Right lobe of liver (tissue), 6 donors: ENCODE measurements around the gene UQCRH. TPM values are rescaled to one million over a fixed set of nuclear protein-coding genes. Genes with fewer than 3 reads are reported as not detected.

ENCODE experiments used
- ATAC-seq, 4 donors: fragments of 200-7000 bp; cut with Tn5 transposase; one replicate each; pipeline ENCODE4 v1.9.1; 2020; ENCODE audit warnings: mild to moderate bottlenecking in 4 of 4, moderate library complexity in 4 of 4
- DNase-seq, 3 donors: peaks; one replicate each; pipeline ENCODE4 v3.0.0-alpha.2; 2020
- H3K27ac ChIP-seq, 3 donors: fragments of 200-600 bp; one replicate each; pipeline ENCODE4 v1.8.0; 2022
- H3K27me3 ChIP-seq, 2 donors: fragments of 200-600 bp; one replicate each; pipeline ENCODE4 v1.8.0; 2022
- H3K36me3 ChIP-seq, 4 donors: fragments of 200-600 bp; sonication (generic) in 1 of 4; one replicate each; pipeline versions ENCODE4 v1.5.1 to v1.8.0; 2017 to 2022; ENCODE audit warnings: control low read depth in 1 of 4
- H3K4me1 ChIP-seq, 4 donors: fragments of 200-600 bp; sonication (generic) in 1 of 4; one replicate each; pipeline versions ENCODE4 v1.5.1 to v1.8.0; 2017 to 2022; ENCODE audit warnings: control low read depth in 1 of 4
- H3K4me3 ChIP-seq, 3 donors: fragments of 200-600 bp; one replicate each; pipeline ENCODE4 v1.8.0; 2022
- H3K9me3 ChIP-seq, 4 donors: fragments of 200-600 bp; sonication (generic) in 1 of 4; one replicate each; pipeline versions ENCODE4 v1.5.1 to v1.8.0; 2017 to 2022; ENCODE audit warnings: control low read depth in 1 of 4
- POLR2A ChIP-seq: fragments of 450-650 bp; IDR thresholded peaks from one replicate; pipeline ENCODE4 v1.6.1; 2017; ENCODE audit warnings: antibody characterized with exemption, mild to moderate bottlenecking
- WGBS: methylation state at CpG from one replicate; pipeline ENCODE4 v1.1.6; 2018; ENCODE audit warnings: low coverage, low lambda C conversion rate; ENCODE audit not compliant: insufficient coverage; ENCODE audit errors: missing lambda C conversion rate; 5-methylcytosine and 5-hydroxymethylcytosine counted together
- intact Hi-C, 2 donors: fragments of 100-400 bp; cut with DNase I; formaldehyde crosslinking; loops; one replicate each; pipeline versions ENCODE4 v1.11.2 to v1.14.1; 2022
- total RNA-seq, 6 experiments: library from RNA; depleted of rRNA in 2 of 6; stranded (reverse); fragments of >200 nt in 2 of 6; fragmentation: NEBNext Ultra II Directional in 3 of 6; extraction: Animal tissue kit (Norgen Biotek cat#: 25700) in 3 of 6; gene quantifications; one replicate each; pipeline versions ENCODE4 v1.1.0 to v1.2.4, GENCODE V29; 2016 to 2023
- TF ChIP-seq, protein P1 (sequence below), 4 donors: fragments of 200-600 bp in 3 of 4; fragments of 450-650 bp in 1 of 4; IDR thresholded peaks; one replicate each; pipeline versions ENCODE4 v1.5.1 to v1.8.0; 2016 to 2022; ENCODE audit warnings: antibody characterized with exemption in 4 of 4, mild to moderate bottlenecking in 2 of 4
- donor health status: DM: no; HTN: yes; CAD: no.
- donor health status: DM: no; HTN: no; CAD: no.
- donor health status: DM: no; HTN: no; CAD: no.
- donor health status: DM: no; HTN: yes; CAD: no.
- donor health status: DM: no; HTN: yes; CAD: no.

Gene UQCRH
- total RNA-seq, 6 experiments from 2014 or later: 71.6 to 244 (median 90.4) TPM

DNA sequence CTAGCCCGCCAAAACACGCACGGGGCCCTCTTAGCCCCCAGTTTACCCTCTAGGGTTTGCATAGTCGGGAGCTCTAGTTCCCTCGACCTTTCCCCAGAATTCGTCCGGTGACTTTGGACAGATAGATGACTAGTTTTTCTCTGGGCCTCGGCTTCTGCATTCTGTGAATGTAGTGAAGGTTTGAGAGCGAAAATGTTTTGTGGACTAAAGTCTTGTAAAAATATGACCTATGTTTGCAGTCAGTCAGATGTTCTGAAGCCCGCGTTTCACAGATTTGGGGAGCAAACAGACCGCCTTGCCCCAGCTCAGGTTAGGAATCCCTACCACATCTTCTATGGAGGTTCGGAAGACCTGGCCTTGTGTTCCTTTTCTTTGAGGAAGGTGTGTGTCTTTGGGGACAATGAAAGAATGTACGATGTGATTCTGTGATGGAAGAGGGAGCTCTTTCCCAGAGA is 401 bp downstream of the UQCRH start:
- ATAC-seq (no peak), DNase-seq (no peak)
- H3K4me1 ChIP-seq: peaks cover 0 to 23% (median 8%) of the 10 kb centered on the region in 4 donors
- WGBS: 2% methylated on average over 11 of the region's 14 CpGs
- no peaks in the 10 kb centered on the region for H3K9me3 ChIP-seq
- TF ChIP-seq, protein P1, sequence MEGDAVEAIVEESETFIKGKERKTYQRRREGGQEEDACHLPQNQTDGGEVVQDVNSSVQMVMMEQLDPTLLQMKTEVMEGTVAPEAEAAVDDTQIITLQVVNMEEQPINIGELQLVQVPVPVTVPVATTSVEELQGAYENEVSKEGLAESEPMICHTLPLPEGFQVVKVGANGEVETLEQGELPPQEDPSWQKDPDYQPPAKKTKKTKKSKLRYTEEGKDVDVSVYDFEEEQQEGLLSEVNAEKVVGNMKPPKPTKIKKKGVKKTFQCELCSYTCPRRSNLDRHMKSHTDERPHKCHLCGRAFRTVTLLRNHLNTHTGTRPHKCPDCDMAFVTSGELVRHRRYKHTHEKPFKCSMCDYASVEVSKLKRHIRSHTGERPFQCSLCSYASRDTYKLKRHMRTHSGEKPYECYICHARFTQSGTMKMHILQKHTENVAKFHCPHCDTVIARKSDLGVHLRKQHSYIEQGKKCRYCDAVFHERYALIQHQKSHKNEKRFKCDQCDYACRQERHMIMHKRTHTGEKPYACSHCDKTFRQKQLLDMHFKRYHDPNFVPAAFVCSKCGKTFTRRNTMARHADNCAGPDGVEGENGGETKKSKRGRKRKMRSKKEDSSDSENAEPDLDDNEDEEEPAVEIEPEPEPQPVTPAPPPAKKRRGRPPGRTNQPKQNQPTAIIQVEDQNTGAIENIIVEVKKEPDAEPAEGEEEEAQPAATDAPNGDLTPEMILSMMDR (IDR thresholded peaks at IDR 0.05): no peak
- no peak for TF ChIP-seq POLR2A
- H3K4me3 ChIP-seq: peak overlapping the region; percentile 83 to 96 (median 86)
- no peaks in the 10 kb centered on the region for H3K36me3 ChIP-seq
- peak overlapping the region; percentile 88 to 97 (median 91) for H3K27ac ChIP-seq
- intact Hi-C loops: no loop called here
- no peaks in the 10 kb centered on the region for H3K27me3 ChIP-seq

DNA sequence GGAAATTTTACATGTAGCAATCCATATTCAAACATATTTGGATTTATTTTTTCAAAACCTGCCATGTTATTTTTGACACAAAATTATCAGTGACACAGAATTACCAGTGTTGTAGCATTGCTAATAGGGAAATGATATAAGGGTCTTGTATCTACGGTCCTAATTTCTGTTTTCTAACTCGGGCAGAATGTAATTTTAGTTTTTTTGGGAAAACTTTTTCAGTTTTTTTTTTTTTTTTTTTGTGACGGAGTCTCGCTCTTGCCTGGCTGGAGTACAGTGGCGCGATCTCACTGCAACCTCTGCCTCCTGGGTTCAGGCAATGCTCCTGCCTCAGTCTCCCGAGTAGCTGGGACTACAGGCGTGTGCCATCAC is 2.6 kb downstream of the UQCRH start:
- Histone ChIP-seq H3K4me1 (peaks cover 0 to 15% (median 5%) of the 10 kb centered on the region in 4 donors), H3K27ac (no peak overlapping the region), H3K27me3 (no peaks in the 10 kb centered on the region), H3K4me3 (no peak overlapping the region), H3K9me3 (no peaks in the 10 kb centered on the region), H3K36me3 (peaks cover 0 to 14% (median 6%) of the 10 kb centered on the region in 4 donors)
- ATAC-seq: no peak
- WGBS: 89% methylated on average over 4 of the region's 8 CpGs
- intact Hi-C loops: no loop called here
- DNase-seq: no peak
- no peak for TF ChIP-seq POLR2A
- TF ChIP-seq, protein P1 (IDR thresholded peaks at IDR 0.05): no peak

DNA sequence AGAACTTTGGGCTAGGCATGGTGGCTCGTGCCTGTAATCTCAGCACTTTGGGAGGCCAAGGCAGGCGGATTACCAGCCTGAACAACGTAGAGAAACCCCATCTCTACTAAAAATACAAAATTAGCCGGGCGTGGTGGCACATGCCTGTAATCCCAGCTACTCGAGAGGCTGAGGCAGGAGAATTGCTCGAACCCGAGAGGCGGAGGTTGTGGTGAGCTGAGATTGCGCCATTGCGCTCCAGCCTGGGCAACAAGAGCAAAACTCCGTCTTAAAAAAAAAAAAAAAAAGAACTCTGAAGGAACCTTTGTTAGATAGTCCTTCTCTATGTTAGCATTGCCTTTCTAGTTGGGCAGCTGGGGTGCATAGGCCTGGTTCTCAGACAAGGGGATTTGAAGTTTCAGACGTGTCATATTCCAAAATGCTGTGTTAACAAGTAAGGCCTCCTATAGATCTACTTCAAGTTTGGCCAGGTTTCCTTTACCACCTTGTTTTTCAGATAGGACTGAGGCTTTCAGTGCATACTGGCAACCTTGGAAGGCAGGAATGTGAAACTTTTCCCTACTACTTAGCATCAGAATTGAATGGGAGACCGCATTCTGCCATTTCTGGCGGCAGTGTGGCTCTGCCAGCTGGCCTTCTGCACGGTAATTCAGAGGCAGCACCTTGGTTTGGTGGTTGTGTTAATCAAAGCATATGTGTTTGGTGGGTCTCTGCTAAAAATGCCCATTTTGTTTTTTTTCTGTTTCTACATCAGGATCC is 6.1 kb downstream of the UQCRH start:
- intact Hi-C loops: no loop called here

DNA sequence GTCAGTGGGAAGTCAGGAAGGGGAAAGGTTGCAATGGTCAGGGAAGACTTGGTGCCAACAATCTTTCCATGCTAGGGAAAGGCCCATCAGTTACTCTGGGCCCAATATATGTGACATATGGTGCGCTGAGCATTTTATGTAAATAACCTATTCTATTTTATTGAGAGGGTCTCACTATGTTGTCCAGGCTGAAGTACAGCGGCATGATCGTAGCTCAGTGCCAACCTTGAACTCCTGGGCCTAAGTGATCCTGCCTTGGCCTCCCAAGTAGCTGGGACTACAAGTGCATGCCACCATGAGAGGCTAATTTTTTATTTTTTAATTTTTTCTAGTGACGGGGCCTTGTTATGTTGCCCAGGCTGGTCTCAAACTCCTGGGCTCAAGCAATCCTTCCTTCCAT is 6.8 kb downstream of the UQCRH start:
- intact Hi-C loops: no loop called here
- Histone ChIP-seq H3K36me3 (peaks cover 0 to 50% (median 27%) of the 10 kb centered on the region in 4 donors), H3K9me3 (no peaks in the 10 kb centered on the region), H3K4me1 (peaks cover 0 to 7% (median 0%) of the 10 kb centered on the region in 4 donors), H3K27ac (no peak overlapping the region), H3K4me3 (no peak overlapping the region), H3K27me3 (no peaks in the 10 kb centered on the region)
- WGBS: 88% methylated on average over 3 of the region's 4 CpGs
- DNase-seq (no peak), ATAC-seq (no peak)
- TF ChIP-seq, protein P1 (IDR thresholded peaks at IDR 0.05): no peak
- no peak for TF ChIP-seq POLR2A

More for the DNA sequence above, 6.1 kb downstream of the UQCRH start:
- peaks cover 0 to 47% (median 26%) of the 10 kb centered on the region in 4 donors for H3K36me3 ChIP-seq
- DNase-seq (no peak), ATAC-seq (no peak)
- H3K27me3 ChIP-seq: no peaks in the 10 kb centered on the region
- H3K27ac ChIP-seq: no peak overlapping the region
- no peaks in the 10 kb centered on the region for H3K9me3 ChIP-seq
- TF ChIP-seq, protein P1 (IDR thresholded peaks at IDR 0.05): no peak
- no peak for TF ChIP-seq POLR2A
- 76% methylated on average over 14 of the region's 16 CpGs for WGBS
- H3K4me3 ChIP-seq: no peak overlapping the region
- peaks cover 0 to 11% (median 4%) of the 10 kb centered on the region in 4 donors for H3K4me1 ChIP-seq
